Vagina (tissue), 2 donors: ENCODE data around the gene NTM.

Source experiments
- POLR2A ChIP-seq, 2 donors: fragments of 450-650 bp; IDR thresholded peaks; one replicate each; pipeline ENCODE4 v1.6.1; 2017; ENCODE audit warnings: antibody characterized with exemption in 2 of 2, mild to moderate bottlenecking in 2 of 2, moderate library complexity in 2 of 2
- POLR2AphosphoS5 ChIP-seq, 2 donors: sonication (generic); formaldehyde crosslinking; IDR thresholded peaks; one replicate each; pipeline ENCODE4 v1.9.0; 2017; ENCODE audit warnings: antibody characterized with exemption in 2 of 2, mild to moderate bottlenecking in 2 of 2, low read depth in 1 of 2; ENCODE audit not compliant: insufficient read depth in 1 of 2
- TF ChIP-seq, protein P1 (sequence below), 3 experiments: fragments of 450-650 bp in 2 of 3; fragments of 200-600 bp in 1 of 3; sonication (generic) in 1 of 3; IDR thresholded peaks; one replicate each; pipeline ENCODE4 v1.5.1; 2017 to 2019; ENCODE audit warnings: antibody characterized with exemption in 3 of 3, mild to moderate bottlenecking in 2 of 3, moderate library complexity in 2 of 3

GRCh38 chr11:131776211-131776610 lies 405.8 kb downstream of the NTM start:
- TF ChIP-seq POLR2A (IDR thresholded peaks at IDR 0.05) (no peak), POLR2AphosphoS5 (IDR thresholded peaks at IDR 0.05; ENCODE audit: insufficient read depth in 1 of 2, low read depth in 1 of 2) (no peak)
- TF ChIP-seq, protein P1, sequence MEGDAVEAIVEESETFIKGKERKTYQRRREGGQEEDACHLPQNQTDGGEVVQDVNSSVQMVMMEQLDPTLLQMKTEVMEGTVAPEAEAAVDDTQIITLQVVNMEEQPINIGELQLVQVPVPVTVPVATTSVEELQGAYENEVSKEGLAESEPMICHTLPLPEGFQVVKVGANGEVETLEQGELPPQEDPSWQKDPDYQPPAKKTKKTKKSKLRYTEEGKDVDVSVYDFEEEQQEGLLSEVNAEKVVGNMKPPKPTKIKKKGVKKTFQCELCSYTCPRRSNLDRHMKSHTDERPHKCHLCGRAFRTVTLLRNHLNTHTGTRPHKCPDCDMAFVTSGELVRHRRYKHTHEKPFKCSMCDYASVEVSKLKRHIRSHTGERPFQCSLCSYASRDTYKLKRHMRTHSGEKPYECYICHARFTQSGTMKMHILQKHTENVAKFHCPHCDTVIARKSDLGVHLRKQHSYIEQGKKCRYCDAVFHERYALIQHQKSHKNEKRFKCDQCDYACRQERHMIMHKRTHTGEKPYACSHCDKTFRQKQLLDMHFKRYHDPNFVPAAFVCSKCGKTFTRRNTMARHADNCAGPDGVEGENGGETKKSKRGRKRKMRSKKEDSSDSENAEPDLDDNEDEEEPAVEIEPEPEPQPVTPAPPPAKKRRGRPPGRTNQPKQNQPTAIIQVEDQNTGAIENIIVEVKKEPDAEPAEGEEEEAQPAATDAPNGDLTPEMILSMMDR (IDR thresholded peaks at IDR 0.05), result no peak
